ENCODE results near the gene TESPA1.

- TF ChIP-seq CTCF (conservative IDR thresholded peaks at IDR 0.05) (no peak), EZH2 (IDR thresholded peaks at IDR 0.05; ENCODE audit: low read depth) (no peak)
Observed at GRCh38 chr12:54929998-54930397, 54.6 kb downstream of the TESPA1 start.
